Neural progenitor cell (in vitro differentiated cells): ENCODE data around the gene CCM2.

ENCODE experiments used
- CTCF ChIP-seq: fragments of 200-600 bp; sonication (generic); IDR thresholded peaks from 2 replicates; pipeline ENCODE4 v1.5.1; 2017; ENCODE audit warnings: antibody characterized with exemption, mild to moderate bottlenecking
- EZH2 ChIP-seq: fragments of 200-600 bp; sonication (generic); IDR thresholded peaks from 2 replicates; pipeline ENCODE4 v1.6.1; 2017; ENCODE audit warnings: antibody characterized with exemption, mild to moderate bottlenecking, moderate library complexity
- EZH2phosphoT487 ChIP-seq: fragments of 200-600 bp; sonication (generic); IDR thresholded peaks from 2 replicates; pipeline ENCODE4 v1.6.1; 2017; ENCODE audit warnings: antibody characterized with exemption

DNA sequence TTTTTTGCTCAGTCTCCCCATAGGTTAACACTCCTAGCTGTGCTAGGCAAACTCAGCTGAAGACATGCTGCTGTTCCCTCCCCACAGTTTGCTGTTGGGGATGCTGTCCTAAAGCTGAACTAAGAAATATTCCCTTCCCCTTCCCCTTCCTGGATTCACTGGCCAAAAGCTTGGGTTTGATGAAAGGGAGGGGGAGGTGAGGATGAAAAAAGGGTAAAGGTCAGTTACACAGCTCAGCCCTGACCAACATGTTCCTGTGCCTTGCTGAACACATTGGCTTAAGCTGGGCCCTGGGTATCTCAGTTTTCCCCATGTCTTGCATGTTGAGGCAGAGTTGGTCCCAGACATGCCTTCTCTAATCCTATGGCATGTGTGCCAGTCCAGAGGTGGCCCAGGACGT is 15.3 kb downstream of the CCM2 start:
- TF ChIP-seq CTCF (no peak), EZH2 (no peak), EZH2phosphoT487 (no peak)
